Lower leg skin (tissue), 4 donors: Measurements from ENCODE around the gene GDPD4. TPM values are rescaled to one million over a fixed set of nuclear protein-coding genes. Genes with fewer than 3 reads are reported as not detected.

Source experiments
- DNase-seq, 2 donors: peaks; one replicate each; pipeline ENCODE4 v3.0.0-alpha.2; 2019; ENCODE audit warnings: low spot score in 2 of 2
- H3K4me3 ChIP-seq: fragments of 200-600 bp; sonication (generic); 2 replicates; pipeline ENCODE4 v1.5.1; 2017; ENCODE audit warnings: mild to moderate bottlenecking, low read depth; ENCODE audit not compliant: poor library complexity, severe bottlenecking
- POLR2A ChIP-seq, 2 donors: fragments of 450-650 bp; IDR thresholded peaks; one replicate each; pipeline ENCODE4 v1.6.1; 2016 to 2017; ENCODE audit warnings: antibody characterized with exemption in 2 of 2, mild to moderate bottlenecking in 1 of 2, moderate library complexity in 1 of 2
- WGBS, 2 donors: methylation state at CpG; one replicate each; pipeline ENCODE4 v1.1.5; 2018; 5-methylcytosine and 5-hydroxymethylcytosine counted together
- intact Hi-C: fragments of 100-400 bp; cut with DNase I; formaldehyde crosslinking; loops from one replicate; pipeline ENCODE4 v1.15.0; 2023; ENCODE audit warnings: low total_unique reads
- total RNA-seq, 4 donors: library from RNA; depleted of rRNA; stranded (reverse); fragments of >200 nt; gene quantifications; one replicate each; pipeline ENCODE4 v1.1.0, GENCODE V29; 2016
- TF ChIP-seq, protein P1 (sequence below), 3 donors: fragments of 450-650 bp; IDR thresholded peaks; one replicate each; pipeline ENCODE4 v1.5.1; 2016; ENCODE audit warnings: antibody characterized with exemption in 3 of 3, mild to moderate bottlenecking in 3 of 3, moderate library complexity in 2 of 3

GDPD4 gene
- total RNA-seq, 4 donors from 2014 or later: not detected

DNA sequence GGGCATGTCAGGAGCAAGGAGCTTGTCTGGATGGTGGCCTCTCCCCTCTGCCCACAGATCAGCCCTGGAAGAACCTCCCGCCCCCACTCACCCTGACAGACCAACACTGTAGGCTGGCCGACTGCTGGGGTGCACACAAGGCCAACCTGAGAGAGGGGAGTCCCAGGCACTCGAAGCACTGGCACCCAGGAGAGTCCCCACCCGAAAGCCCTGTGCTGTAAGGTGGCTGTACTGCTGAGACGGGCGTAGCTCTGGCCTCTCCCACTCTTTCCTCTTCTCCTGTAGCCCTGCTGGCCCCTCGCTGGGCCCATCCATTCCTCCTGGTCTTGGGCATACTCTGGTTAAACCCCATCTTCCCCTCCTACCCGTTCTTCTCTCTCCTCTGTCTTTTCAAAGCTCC is 133.7 kb downstream of the GDPD4 start:
- 80 to 89% methylated on average over 8 of the region's 8 CpGs for WGBS, 2 donors
- TF ChIP-seq, protein P1, sequence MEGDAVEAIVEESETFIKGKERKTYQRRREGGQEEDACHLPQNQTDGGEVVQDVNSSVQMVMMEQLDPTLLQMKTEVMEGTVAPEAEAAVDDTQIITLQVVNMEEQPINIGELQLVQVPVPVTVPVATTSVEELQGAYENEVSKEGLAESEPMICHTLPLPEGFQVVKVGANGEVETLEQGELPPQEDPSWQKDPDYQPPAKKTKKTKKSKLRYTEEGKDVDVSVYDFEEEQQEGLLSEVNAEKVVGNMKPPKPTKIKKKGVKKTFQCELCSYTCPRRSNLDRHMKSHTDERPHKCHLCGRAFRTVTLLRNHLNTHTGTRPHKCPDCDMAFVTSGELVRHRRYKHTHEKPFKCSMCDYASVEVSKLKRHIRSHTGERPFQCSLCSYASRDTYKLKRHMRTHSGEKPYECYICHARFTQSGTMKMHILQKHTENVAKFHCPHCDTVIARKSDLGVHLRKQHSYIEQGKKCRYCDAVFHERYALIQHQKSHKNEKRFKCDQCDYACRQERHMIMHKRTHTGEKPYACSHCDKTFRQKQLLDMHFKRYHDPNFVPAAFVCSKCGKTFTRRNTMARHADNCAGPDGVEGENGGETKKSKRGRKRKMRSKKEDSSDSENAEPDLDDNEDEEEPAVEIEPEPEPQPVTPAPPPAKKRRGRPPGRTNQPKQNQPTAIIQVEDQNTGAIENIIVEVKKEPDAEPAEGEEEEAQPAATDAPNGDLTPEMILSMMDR (IDR thresholded peaks at IDR 0.05): no peak
- no peak for TF ChIP-seq POLR2A (IDR thresholded peaks at IDR 0.05)
- intact Hi-C loops: no loop called here
- DNase-seq: no peak
- no peak overlapping the region for H3K4me3 ChIP-seq

DNA sequence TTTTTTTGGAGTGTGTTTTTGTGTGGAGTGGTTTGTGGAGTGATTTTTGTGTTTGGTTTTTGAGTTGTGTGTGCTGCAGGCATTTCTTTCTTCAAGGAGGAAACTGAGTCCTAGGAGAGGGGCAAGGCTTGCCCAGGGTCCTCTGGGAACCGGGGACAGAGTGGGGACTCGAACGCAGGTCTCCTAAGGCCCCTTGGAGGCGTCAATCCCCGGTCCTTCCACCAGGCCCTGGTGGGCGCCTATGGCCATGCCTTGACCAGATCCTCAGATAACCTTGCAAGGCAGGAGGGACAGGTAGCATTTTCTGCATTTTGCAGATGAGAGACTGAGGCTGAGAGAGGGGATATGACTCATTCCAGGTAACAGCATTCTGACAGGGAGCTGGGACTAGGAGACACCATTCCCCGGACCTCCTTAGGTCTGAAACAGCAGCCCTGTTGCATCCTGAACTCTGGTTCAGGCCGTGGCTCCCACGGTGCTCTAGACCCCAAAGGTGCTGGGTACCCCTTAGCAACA is 134.3 kb downstream of the GDPD4 start:
- H3K4me3 ChIP-seq: no peak overlapping the region
- DNase-seq: no peak
- 90 to 92% methylated on average over 9 of the region's 9 CpGs for WGBS, 2 donors
- TF ChIP-seq, protein P1 (IDR thresholded peaks at IDR 0.05): no peak
- TF ChIP-seq POLR2A (IDR thresholded peaks at IDR 0.05): no peak
- intact Hi-C loops: no loop called here

Other genes with a start within 250 kb of the GDPD4 start
- gene CAPN5, start 234.7 kb downstream of the GDPD4 start, total RNA-seq: 1 to 10 TPM in 3 of 4 donors, under 1 TPM in 1; 0.38 to 1.9 (median 1.2) TPM
- not detected for gene OMP, start 198.8 kb downstream of the GDPD4 start, total RNA-seq
- gene MYO7A, start 173.4 kb downstream of the GDPD4 start, total RNA-seq: 1 to 10 TPM in 3 of 4 donors, under 1 TPM in 1; 0.69 to 2.1 (median 1.4) TPM
- 10 to 100 TPM; 17.8 to 34.5 (median 21.6) TPM for gene PAK1, start 172.4 kb upstream of the GDPD4 start, total RNA-seq